Activated CD8-positive, alpha-beta memory T cell treated with anti-CD3 and anti-CD28 coated beads for 4 hours (primary cell): Measurements from ENCODE around the gene KRT79.
"Not testable (repeated sequence)": the region's sequence is repeated elsewhere in the genome, so short reads cannot be mapped to it uniquely, and the experiment has no call there.

Source experiments
- DNase-seq, 2 donors: peaks; one replicate each; pipeline ENCODE4 v3.0.0-alpha.2; 2020; ENCODE audit warnings: low read depth in 2 of 2

The KRT79 gene

GRCh38 chr12:52861511-52861910 lies 27.4 kb upstream of the KRT79 start:
- no peak for DNase-seq

GRCh38 chr12:52860102-52860823 lies 26.2 kb upstream of the KRT79 start:
- DNase-seq = no peak

- no peak for DNase-seq
These were observed 23.4 kb upstream of the KRT79 start for GRCh38 chr12:52857500-52857899.

- no peak for DNase-seq
These were observed 22.7 kb upstream of the KRT79 start for GRCh38 chr12:52856787-52857186.

- DNase-seq = not testable (repeated sequence)
These were observed 22.0 kb upstream of the KRT79 start for GRCh38 chr12:52856077-52856476.

GRCh38 chr12:52851787-52852186 lies 17.7 kb upstream of the KRT79 start:
- no peak for DNase-seq

- DNase-seq = no peak
These were observed 16.6 kb upstream of the KRT79 start for GRCh38 chr12:52850681-52851080.

GRCh38 chr12:52849511-52849910 lies 15.4 kb upstream of the KRT79 start:
- no peak for DNase-seq

- DNase-seq = no peak
These were observed 14.6 kb upstream of the KRT79 start, which contains the start of gene KRT78 for GRCh38 chr12:52848661-52849255. Gene KRT78, minus strand, starts transcription at chr12:52848994. Its CDS starts 64 bp downstream, at chr12:52848930.

- DNase-seq = no peak
These were observed 13.4 kb upstream of the KRT79 start for GRCh38 chr12:52847335-52848102.

GRCh38 chr12:52846356-52846970 lies 12.4 kb upstream of the KRT79 start:
- no peak for DNase-seq

GRCh38 chr12:52845946-52846345 lies 11.8 kb upstream of the KRT79 start:
- no peak for DNase-seq

- no peak for DNase-seq
These were observed 10.3 kb upstream of the KRT79 start for GRCh38 chr12:52844386-52844785.

- DNase-seq = no peak
These were observed 5.5 kb upstream of the KRT79 start for GRCh38 chr12:52839436-52840105.

GRCh38 chr12:52838609-52839435 lies 4.7 kb upstream of the KRT79 start:
- no peak for DNase-seq

GRCh38 chr12:52837781-52838608 lies 3.9 kb upstream of the KRT79 start:
- DNase-seq = no peak

- no peak for DNase-seq
These were observed 3.3 kb upstream of the KRT79 start for GRCh38 chr12:52837413-52837741.

- DNase-seq = no peak
These were observed 2.6 kb upstream of the KRT79 start for GRCh38 chr12:52836491-52837412.

- DNase-seq = peak; percentile 62 to 71
These were observed 1.9 kb upstream of the KRT79 start for GRCh38 chr12:52836042-52836466.
